Activated effector memory CD4-positive, alpha-beta T cell treated with Interleukin-2 at 50 U/mL for 16 hours (primary cell): ENCODE data around the gene RCCD1.
"Not testable (repeated sequence)": the region's sequence is repeated elsewhere in the genome, so short reads cannot be mapped to it uniquely, and the experiment has no call there.

Experiments used
- DNase-seq: peaks from one replicate; pipeline ENCODE4 v3.0.0-alpha.2; 2020

RCCD1 gene

GRCh38 chr15:90918034-90918788 lies 36.5 kb upstream of the RCCD1 start:
- no peak for DNase-seq

- DNase-seq, result no peak
These were observed 35.8 kb upstream of the RCCD1 start for GRCh38 chr15:90918835-90919234.

- DNase-seq, result no peak
These were observed 32.8 kb upstream of the RCCD1 start for GRCh38 chr15:90921887-90922286.

GRCh38 chr15:90922712-90923322 lies 31.9 kb upstream of the RCCD1 start:
- not testable (repeated sequence) for DNase-seq

- DNase-seq, result no peak
These were observed 30.3 kb upstream of the RCCD1 start for GRCh38 chr15:90924375-90924774.

GRCh38 chr15:90926766-90927165 lies 27.9 kb upstream of the RCCD1 start:
- not testable (repeated sequence) for DNase-seq

- DNase-seq, result not testable (repeated sequence)
These were observed 26.6 kb upstream of the RCCD1 start for GRCh38 chr15:90928106-90928505.

GRCh38 chr15:90929246-90930019 lies 25.3 kb upstream of the RCCD1 start:
- no peak for DNase-seq

GRCh38 chr15:90930861-90931574 lies 23.7 kb upstream of the RCCD1 start:
- DNase-seq, result no peak

- DNase-seq, result no peak
These were observed 23.2 kb upstream of the RCCD1 start for GRCh38 chr15:90931575-90931827.

GRCh38 chr15:90931828-90932659 lies 22.6 kb upstream of the RCCD1 start, which contains the start of gene HDDC3:
Gene HDDC3 (minus strand): TSS chr15:90932549. CDS start chr15:90932540, 9 bp downstream.
- peak; percentile 84 for DNase-seq

GRCh38 chr15:90932660-90932991 lies 22.1 kb upstream of the RCCD1 start:
- no peak for DNase-seq

GRCh38 chr15:90933301-90933700 lies 21.4 kb upstream of the RCCD1 start:
- no peak for DNase-seq

- DNase-seq, result peak; percentile 80
These were observed 20.3 kb upstream of the RCCD1 start for GRCh38 chr15:90934256-90934948.

- peak; percentile 95 for DNase-seq
These were observed 19.5 kb upstream of the RCCD1 start, which contains the start of gene UNC45A for GRCh38 chr15:90934949-90935751. Gene UNC45A (plus strand): TSS chr15:90935285. CDS start chr15:90935325, 40 bp downstream.

- no peak for DNase-seq
These were observed 17.9 kb upstream of the RCCD1 start for GRCh38 chr15:90936823-90937222.

- no peak for DNase-seq
These were observed 16.4 kb upstream of the RCCD1 start for GRCh38 chr15:90938261-90938660.

- no peak for DNase-seq
These were observed 14.9 kb upstream of the RCCD1 start for GRCh38 chr15:90939756-90940155.

GRCh38 chr15:90941038-90941437 lies 13.6 kb upstream of the RCCD1 start:
- no peak for DNase-seq

GRCh38 chr15:90942354-90943120 lies 12.1 kb upstream of the RCCD1 start:
- DNase-seq, result no peak
